ENCODE results near the gene ZNF592. TPM values are rescaled to one million over a fixed set of nuclear protein-coding genes. Genes with fewer than 3 reads are reported as not detected.

ZNF592 gene
- polyA plus RNA-seq, 1 donor (not counting 4 experiments of a cell fraction or from before 2014, with no cell fraction given): 4.1 TPM

DNA sequence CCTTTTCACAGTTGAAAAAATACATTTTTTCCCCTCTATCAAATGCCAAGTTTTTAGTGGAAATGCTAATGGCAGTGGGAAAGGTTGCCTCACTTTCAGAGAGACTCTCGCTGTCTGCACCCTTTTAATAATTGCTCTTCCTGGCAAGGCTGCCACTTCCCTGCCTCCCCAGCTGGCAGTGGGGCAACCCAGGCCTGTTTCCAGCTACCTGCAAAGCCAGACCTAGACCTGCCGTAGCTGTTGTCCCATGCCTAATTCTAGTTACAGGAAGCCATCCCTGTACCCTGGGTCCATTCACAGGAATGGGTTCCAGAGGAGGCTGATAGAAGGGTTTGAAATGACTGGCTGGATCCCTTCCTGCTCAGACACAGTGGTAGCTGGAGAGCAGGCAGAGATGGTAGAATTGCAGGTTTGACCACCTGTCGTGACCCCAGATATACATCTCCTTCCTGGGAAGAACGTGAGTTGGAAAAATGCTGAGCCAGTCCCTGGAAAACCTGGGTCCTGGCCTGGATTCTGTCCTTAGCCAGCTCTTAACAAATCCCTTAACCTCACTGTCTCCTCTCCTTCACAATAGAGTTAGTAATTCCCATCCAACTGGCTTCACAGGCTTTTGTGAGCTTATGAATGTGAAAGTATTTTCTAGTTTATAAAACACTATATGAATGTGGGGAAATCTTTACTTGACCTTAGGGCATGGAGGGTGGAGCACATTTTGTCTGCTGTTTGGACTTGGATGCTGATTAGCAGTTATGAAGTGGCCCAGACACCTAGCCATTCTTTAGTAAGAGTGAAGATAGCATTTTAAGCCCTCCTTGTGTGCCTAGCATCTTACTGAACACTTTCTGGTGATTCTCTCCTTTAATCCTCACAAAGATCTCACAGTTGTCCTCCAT is 55.9 kb downstream of the ZNF592 start:
- peaks cover 2% of the 10 kb centered on the region for H4K20me1 ChIP-seq (ENCODE audit: control insufficient read depth, extremely low read depth, insufficient read depth, low read length)
- dilution Hi-C loops (cut with MboI; ENCODE audit: extremely low pct_ligation_motif_present, low sequenced_read_pairs): no loop called here
- no peak overlapping the region for H2AFZ ChIP-seq (ENCODE audit: control insufficient read depth, low read length)
- TF ChIP-seq, protein P1, sequence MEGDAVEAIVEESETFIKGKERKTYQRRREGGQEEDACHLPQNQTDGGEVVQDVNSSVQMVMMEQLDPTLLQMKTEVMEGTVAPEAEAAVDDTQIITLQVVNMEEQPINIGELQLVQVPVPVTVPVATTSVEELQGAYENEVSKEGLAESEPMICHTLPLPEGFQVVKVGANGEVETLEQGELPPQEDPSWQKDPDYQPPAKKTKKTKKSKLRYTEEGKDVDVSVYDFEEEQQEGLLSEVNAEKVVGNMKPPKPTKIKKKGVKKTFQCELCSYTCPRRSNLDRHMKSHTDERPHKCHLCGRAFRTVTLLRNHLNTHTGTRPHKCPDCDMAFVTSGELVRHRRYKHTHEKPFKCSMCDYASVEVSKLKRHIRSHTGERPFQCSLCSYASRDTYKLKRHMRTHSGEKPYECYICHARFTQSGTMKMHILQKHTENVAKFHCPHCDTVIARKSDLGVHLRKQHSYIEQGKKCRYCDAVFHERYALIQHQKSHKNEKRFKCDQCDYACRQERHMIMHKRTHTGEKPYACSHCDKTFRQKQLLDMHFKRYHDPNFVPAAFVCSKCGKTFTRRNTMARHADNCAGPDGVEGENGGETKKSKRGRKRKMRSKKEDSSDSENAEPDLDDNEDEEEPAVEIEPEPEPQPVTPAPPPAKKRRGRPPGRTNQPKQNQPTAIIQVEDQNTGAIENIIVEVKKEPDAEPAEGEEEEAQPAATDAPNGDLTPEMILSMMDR (optimal IDR thresholded peaks at IDR 0.05 in 1 of 3, IDR thresholded peaks at IDR 0.05 in 1 of 3, conservative IDR thresholded peaks at IDR 0.05 in 1 of 3; ENCODE audit: extremely low read depth in 1 of 3, insufficient read depth in 2 of 3, low read length in 3 of 3): no peak
- TF ChIP-seq EZH2 (IDR thresholded peaks at IDR 0.05; ENCODE audit: low read length): no peak
- H3K27me3 ChIP-seq (ENCODE audit: control insufficient read depth, extremely low read depth, insufficient read depth, low read length): no peaks in the 10 kb centered on the region
- H3K4me1 ChIP-seq (ENCODE audit: control insufficient read depth, extremely low read depth, insufficient read depth, low read length): no peaks in the 10 kb centered on the region
- H3K4me3 ChIP-seq (ENCODE audit: control insufficient read depth in 2 of 3, extremely low read depth in 1 of 3, insufficient read depth in 2 of 3, low read depth in 1 of 3, low read length in 3 of 3): no peak overlapping the region
- H3K9me1 ChIP-seq (ENCODE audit: control insufficient read depth, extremely low read depth, insufficient read depth, low read length): no peaks in the 10 kb centered on the region
- no peaks in the 10 kb centered on the region for H3K9me3 ChIP-seq (ENCODE audit: control insufficient read depth, low read depth, low read length)
- DNase-seq (ENCODE audit: low read depth, low spot score) (no peak), FAIRE-seq (no peak)
- no peak overlapping the region for H3K27ac ChIP-seq (ENCODE audit: control insufficient read depth, insufficient read depth, low read length)
- H3K79me2 ChIP-seq (ENCODE audit: control insufficient read depth, insufficient read depth, low read length): no peaks in the 10 kb centered on the region
- H3K36me3 ChIP-seq (ENCODE audit: control insufficient read depth in 2 of 2, extremely low read depth in 1 of 2, insufficient read depth in 2 of 2, low read length in 2 of 2): peaks cover 22 to 25% of the 10 kb centered on the region in 2 experiments
- no peak overlapping the region for H3K9ac ChIP-seq (ENCODE audit: control insufficient read depth, extremely low read depth, insufficient read depth, low read length)
- no peak overlapping the region for H3K4me2 ChIP-seq (ENCODE audit: control insufficient read depth, extremely low read depth, insufficient read depth, low read depth, low read length)

DNA sequence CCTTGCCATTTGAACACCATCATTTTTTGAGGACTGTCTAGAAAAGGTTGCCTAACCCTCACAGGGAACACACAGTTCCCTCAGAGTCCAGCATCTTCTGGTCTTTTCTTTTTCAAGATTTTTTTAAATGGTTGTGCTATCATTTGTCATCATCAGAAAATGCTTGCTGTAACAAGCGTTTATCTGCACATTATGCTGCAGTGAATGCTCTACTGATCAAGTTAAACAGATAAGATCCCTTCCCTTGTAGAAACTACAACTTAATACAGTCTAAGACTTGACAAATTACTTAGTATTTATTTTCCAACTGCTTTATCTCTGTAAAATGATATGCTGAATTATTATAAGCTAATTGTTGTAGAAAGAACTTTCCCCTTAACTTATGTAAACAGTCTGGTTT is 56.8 kb downstream of the ZNF592 start:
- dilution Hi-C loops (cut with MboI; ENCODE audit: extremely low pct_ligation_motif_present, low sequenced_read_pairs): no loop called here
- Histone ChIP-seq H4K20me1 (ENCODE audit: control insufficient read depth, extremely low read depth, insufficient read depth, low read length) (peaks cover 2% of the 10 kb centered on the region), H3K27me3 (ENCODE audit: control insufficient read depth, extremely low read depth, insufficient read depth, low read length) (no peaks in the 10 kb centered on the region), H3K27ac (ENCODE audit: control insufficient read depth, insufficient read depth, low read length) (no peak overlapping the region), H3K4me3 (ENCODE audit: control insufficient read depth in 2 of 3, extremely low read depth in 1 of 3, insufficient read depth in 2 of 3, low read depth in 1 of 3, low read length in 3 of 3) (no peak overlapping the region), H3K9me1 (ENCODE audit: control insufficient read depth, extremely low read depth, insufficient read depth, low read length) (no peaks in the 10 kb centered on the region), H3K4me2 (ENCODE audit: control insufficient read depth, extremely low read depth, insufficient read depth, low read depth, low read length) (no peak overlapping the region), H3K9me3 (ENCODE audit: control insufficient read depth, low read depth, low read length) (no peaks in the 10 kb centered on the region), H3K4me1 (ENCODE audit: control insufficient read depth, extremely low read depth, insufficient read depth, low read length) (no peaks in the 10 kb centered on the region), H3K9ac (ENCODE audit: control insufficient read depth, extremely low read depth, insufficient read depth, low read length) (no peak overlapping the region), H2AFZ (ENCODE audit: control insufficient read depth, low read length) (no peak overlapping the region), H3K79me2 (ENCODE audit: control insufficient read depth, insufficient read depth, low read length) (no peaks in the 10 kb centered on the region), H3K36me3 (ENCODE audit: control insufficient read depth in 2 of 2, extremely low read depth in 1 of 2, insufficient read depth in 2 of 2, low read length in 2 of 2) (peaks cover 13 to 18% of the 10 kb centered on the region in 2 experiments)
- no peak for DNase-seq (ENCODE audit: low read depth, low spot score)
- TF ChIP-seq, protein P1 (optimal IDR thresholded peaks at IDR 0.05 in 1 of 3, IDR thresholded peaks at IDR 0.05 in 1 of 3, conservative IDR thresholded peaks at IDR 0.05 in 1 of 3; ENCODE audit: extremely low read depth in 1 of 3, insufficient read depth in 2 of 3, low read length in 3 of 3): no peak
- TF ChIP-seq EZH2 (IDR thresholded peaks at IDR 0.05; ENCODE audit: low read length): no peak
- FAIRE-seq: no peak

Measured in keratinocyte (primary cell).